Measurements from ENCODE around the gene TTC21A. TPM values are rescaled to one million over a fixed set of nuclear protein-coding genes. Genes with fewer than 3 reads are reported as not detected.
A peak's percentile ranks its signal among the peaks of the same experiment; 100 is the strongest.

Gene TTC21A
- polyA plus RNA-seq, 1 donor (not counting 4 experiments of a cell fraction or from before 2014, with no cell fraction given): 1.3 TPM

GRCh38 chr3:39150148-39150802 is 42.8 kb downstream of the TTC21A start:
- Histone ChIP-seq H3K9me3 (ENCODE audit: control insufficient read depth, low read depth, low read length) (no peaks in the 10 kb centered on the region), H2AFZ (ENCODE audit: control insufficient read depth, low read length) (no peak overlapping the region), H3K79me2 (ENCODE audit: control insufficient read depth, insufficient read depth, low read length) (peaks cover 36% of the 10 kb centered on the region), H3K27ac (ENCODE audit: control insufficient read depth, insufficient read depth, low read length) (peak overlapping the region; percentile 98), H3K27me3 (ENCODE audit: control insufficient read depth, extremely low read depth, insufficient read depth, low read length) (no peaks in the 10 kb centered on the region), H3K36me3 (ENCODE audit: control insufficient read depth in 2 of 2, extremely low read depth in 1 of 2, insufficient read depth in 2 of 2, low read length in 2 of 2) (no peaks in the 10 kb centered on the region), H4K20me1 (ENCODE audit: control insufficient read depth, extremely low read depth, insufficient read depth, low read length) (peaks cover 6% of the 10 kb centered on the region), H3K4me2 (ENCODE audit: control insufficient read depth, extremely low read depth, insufficient read depth, low read depth, low read length) (peak overlapping the region; percentile 96), H3K9ac (ENCODE audit: control insufficient read depth, extremely low read depth, insufficient read depth, low read length) (peak overlapping the region; percentile 90), H3K4me1 (ENCODE audit: control insufficient read depth, extremely low read depth, insufficient read depth, low read length) (peaks cover 68% of the 10 kb centered on the region), H3K9me1 (ENCODE audit: control insufficient read depth, extremely low read depth, insufficient read depth, low read length) (peaks cover 6% of the 10 kb centered on the region), H3K4me3 (ENCODE audit: control insufficient read depth in 2 of 3, extremely low read depth in 1 of 3, insufficient read depth in 2 of 3, low read depth in 1 of 3, low read length in 3 of 3) (peak overlapping the region in 2 of 3 experiments; percentile 62 to 70)
- dilution Hi-C loops (cut with MboI; ENCODE audit: extremely low pct_ligation_motif_present, low sequenced_read_pairs): no loop called here
- no peak for FAIRE-seq
- no peak for DNase-seq (ENCODE audit: low read depth, low spot score)
- TF ChIP-seq EZH2 (IDR thresholded peaks at IDR 0.05; ENCODE audit: low read length): no peak
- TF ChIP-seq CTCF (optimal IDR thresholded peaks at IDR 0.05 in 1 of 3, IDR thresholded peaks at IDR 0.05 in 1 of 3, conservative IDR thresholded peaks at IDR 0.05 in 1 of 3; ENCODE audit: extremely low read depth in 1 of 3, insufficient read depth in 2 of 3, low read length in 3 of 3): peak in 2 of 3 experiments; percentile 7 to 15

- H2AFZ ChIP-seq (ENCODE audit: control insufficient read depth, low read length): no peak overlapping the region
- FAIRE-seq (peak; percentile 44), DNase-seq (ENCODE audit: low read depth, low spot score) (no peak)
- TF ChIP-seq CTCF (optimal IDR thresholded peaks at IDR 0.05 in 1 of 3, IDR thresholded peaks at IDR 0.05 in 1 of 3, conservative IDR thresholded peaks at IDR 0.05 in 1 of 3; ENCODE audit: extremely low read depth in 1 of 3, insufficient read depth in 2 of 3, low read length in 3 of 3) (no peak), EZH2 (IDR thresholded peaks at IDR 0.05; ENCODE audit: low read length) (no peak)
- peaks cover 65% of the 10 kb centered on the region for H3K4me1 ChIP-seq (ENCODE audit: control insufficient read depth, extremely low read depth, insufficient read depth, low read length)
- peak overlapping the region; percentile 90 for H3K9ac ChIP-seq (ENCODE audit: control insufficient read depth, extremely low read depth, insufficient read depth, low read length)
- H3K4me2 ChIP-seq (ENCODE audit: control insufficient read depth, extremely low read depth, insufficient read depth, low read depth, low read length): peak overlapping the region; percentile 96
- peaks cover 36% of the 10 kb centered on the region for H3K79me2 ChIP-seq (ENCODE audit: control insufficient read depth, insufficient read depth, low read length)
- peak overlapping the region; percentile 98 for H3K27ac ChIP-seq (ENCODE audit: control insufficient read depth, insufficient read depth, low read length)
- peak overlapping the region; percentile 61 to 78 (median 70) for H3K4me3 ChIP-seq (ENCODE audit: control insufficient read depth in 2 of 3, extremely low read depth in 1 of 3, insufficient read depth in 2 of 3, low read depth in 1 of 3, low read length in 3 of 3)
- H3K36me3 ChIP-seq (ENCODE audit: control insufficient read depth in 2 of 2, extremely low read depth in 1 of 2, insufficient read depth in 2 of 2, low read length in 2 of 2): no peaks in the 10 kb centered on the region
- peaks cover 6% of the 10 kb centered on the region for H3K9me1 ChIP-seq (ENCODE audit: control insufficient read depth, extremely low read depth, insufficient read depth, low read length)
- no peaks in the 10 kb centered on the region for H3K27me3 ChIP-seq (ENCODE audit: control insufficient read depth, extremely low read depth, insufficient read depth, low read length)
- peaks cover 6% of the 10 kb centered on the region for H4K20me1 ChIP-seq (ENCODE audit: control insufficient read depth, extremely low read depth, insufficient read depth, low read length)
- no peaks in the 10 kb centered on the region for H3K9me3 ChIP-seq (ENCODE audit: control insufficient read depth, low read depth, low read length)
- dilution Hi-C loops (cut with MboI; ENCODE audit: extremely low pct_ligation_motif_present, low sequenced_read_pairs): no loop called here
Measured at GRCh38 chr3:39150803-39151631, 43.5 kb downstream of the TTC21A start.
